GM18505 (cell line): Measurements from ENCODE around the gene PWWP2B.
"Not testable (repeated sequence)": the region's sequence is repeated elsewhere in the genome, so short reads cannot be mapped to it uniquely, and the experiment has no call there.

ENCODE experiments used
- ATAC-seq: cut with Tn5 transposase; IDR thresholded peaks from one replicate; pipeline ENCODE4 v1.9.1; 2021; ENCODE audit not compliant: unreplicated experiment
- POLR2A ChIP-seq: IDR thresholded peaks from 4 replicates; pipeline ENCODE4 v1.6.1; 2011; ENCODE audit warnings: borderline replicate concordance; ENCODE audit not compliant: insufficient read depth, insufficient read length; ENCODE audit errors: extremely low read depth

The PWWP2B gene

GRCh38 chr10:132381741-132382140 is 15.3 kb upstream of the PWWP2B start:
- TF ChIP-seq POLR2A: no peak

GRCh38 chr10:132382231-132382922 is 14.6 kb upstream of the PWWP2B start:
- TF ChIP-seq POLR2A: no peak
- ATAC-seq: no peak

More at GRCh38 chr10:132381741-132382140, 15.3 kb upstream of the PWWP2B start:
- ATAC-seq: no peak

- ATAC-seq: no peak
- no peak for TF ChIP-seq POLR2A
Measured at GRCh38 chr10:132383101-132383500, 13.9 kb upstream of the PWWP2B start.

- TF ChIP-seq POLR2A: no peak
- no peak for ATAC-seq
Measured at GRCh38 chr10:132383751-132384196, 13.2 kb upstream of the PWWP2B start.

- TF ChIP-seq POLR2A: no peak
- ATAC-seq: no peak
Measured at GRCh38 chr10:132384618-132385388, 12.2 kb upstream of the PWWP2B start.

- no peak for TF ChIP-seq POLR2A
- no peak for ATAC-seq
Measured at GRCh38 chr10:132385389-132385667, 11.7 kb upstream of the PWWP2B start.

- ATAC-seq: no peak
- no peak for TF ChIP-seq POLR2A
Measured at GRCh38 chr10:132385721-132386418, 11.1 kb upstream of the PWWP2B start.

GRCh38 chr10:132386419-132386831 is 10.6 kb upstream of the PWWP2B start:
- TF ChIP-seq POLR2A: no peak
- ATAC-seq: no peak

GRCh38 chr10:132386896-132387295 is 10.1 kb upstream of the PWWP2B start:
- ATAC-seq: not testable (repeated sequence)

- TF ChIP-seq POLR2A: no peak
- peak; percentile 60 for ATAC-seq
Measured at GRCh38 chr10:132387764-132388210, 9.2 kb upstream of the PWWP2B start.

- ATAC-seq: no peak
- TF ChIP-seq POLR2A: no peak
Measured at GRCh38 chr10:132388891-132389432, 8.0 kb upstream of the PWWP2B start.

- ATAC-seq: no peak
- TF ChIP-seq POLR2A: no peak
Measured at GRCh38 chr10:132389433-132390169, 7.4 kb upstream of the PWWP2B start.
